GM19238 (cell line): ENCODE data around the gene SMG5.

Source experiments
- DNase-seq: peaks from one replicate; pipeline ENCODE4 v3.0.0; 2011; ENCODE audit warnings: low spot score; ENCODE audit not compliant: insufficient read length

The SMG5 gene

DNA sequence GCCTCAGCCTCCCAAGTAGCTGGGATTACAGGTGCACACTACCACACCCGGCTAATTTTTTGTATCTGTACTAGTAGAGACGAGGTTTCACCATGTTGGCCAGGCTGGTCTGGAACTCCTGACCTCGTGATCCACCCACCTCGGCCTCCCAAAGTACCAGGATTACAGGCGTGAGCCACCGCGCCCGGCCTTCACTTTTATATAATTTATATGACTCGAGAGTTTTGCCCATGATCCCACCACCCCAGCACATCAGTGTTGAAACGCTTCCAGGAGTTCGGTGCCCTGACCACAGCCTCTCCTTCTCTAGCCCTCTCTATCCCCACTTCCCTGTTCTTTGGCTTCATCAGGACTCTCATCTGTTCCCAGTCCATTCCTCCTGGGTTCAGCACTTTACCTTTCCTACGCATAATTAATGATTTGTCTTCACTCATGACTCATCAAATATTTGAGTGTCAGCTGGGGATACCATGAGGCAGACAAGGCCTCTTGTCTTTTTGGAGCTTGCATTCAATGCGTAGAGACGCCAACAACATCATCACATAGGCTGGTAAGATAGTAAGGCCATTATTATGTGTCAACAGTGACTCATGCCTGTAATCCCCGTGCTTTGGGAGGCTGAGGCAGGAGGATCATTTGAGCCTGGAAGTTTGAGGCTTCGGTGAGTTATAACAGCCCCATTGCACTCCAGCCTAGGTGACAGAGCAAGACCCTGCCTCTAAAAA is 68.4 kb downstream of the SMG5 start:
- no peak for DNase-seq

DNA sequence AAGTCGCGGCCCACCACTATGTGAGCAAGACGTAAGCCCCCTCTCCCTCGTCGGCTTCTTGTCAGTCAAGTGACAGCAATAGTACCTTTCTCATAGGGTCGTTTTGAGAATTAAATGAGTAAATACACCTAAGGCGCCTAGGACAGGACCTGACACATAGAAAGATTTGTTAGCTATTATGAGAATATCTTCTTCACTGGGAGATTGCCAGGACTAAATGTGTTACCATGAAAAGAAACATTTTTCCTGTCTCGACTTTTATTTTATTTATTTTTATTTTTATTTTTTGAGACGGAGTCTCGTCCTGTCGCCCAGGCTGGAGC is 69.0 kb downstream of the SMG5 start:
- DNase-seq: no peak

DNA sequence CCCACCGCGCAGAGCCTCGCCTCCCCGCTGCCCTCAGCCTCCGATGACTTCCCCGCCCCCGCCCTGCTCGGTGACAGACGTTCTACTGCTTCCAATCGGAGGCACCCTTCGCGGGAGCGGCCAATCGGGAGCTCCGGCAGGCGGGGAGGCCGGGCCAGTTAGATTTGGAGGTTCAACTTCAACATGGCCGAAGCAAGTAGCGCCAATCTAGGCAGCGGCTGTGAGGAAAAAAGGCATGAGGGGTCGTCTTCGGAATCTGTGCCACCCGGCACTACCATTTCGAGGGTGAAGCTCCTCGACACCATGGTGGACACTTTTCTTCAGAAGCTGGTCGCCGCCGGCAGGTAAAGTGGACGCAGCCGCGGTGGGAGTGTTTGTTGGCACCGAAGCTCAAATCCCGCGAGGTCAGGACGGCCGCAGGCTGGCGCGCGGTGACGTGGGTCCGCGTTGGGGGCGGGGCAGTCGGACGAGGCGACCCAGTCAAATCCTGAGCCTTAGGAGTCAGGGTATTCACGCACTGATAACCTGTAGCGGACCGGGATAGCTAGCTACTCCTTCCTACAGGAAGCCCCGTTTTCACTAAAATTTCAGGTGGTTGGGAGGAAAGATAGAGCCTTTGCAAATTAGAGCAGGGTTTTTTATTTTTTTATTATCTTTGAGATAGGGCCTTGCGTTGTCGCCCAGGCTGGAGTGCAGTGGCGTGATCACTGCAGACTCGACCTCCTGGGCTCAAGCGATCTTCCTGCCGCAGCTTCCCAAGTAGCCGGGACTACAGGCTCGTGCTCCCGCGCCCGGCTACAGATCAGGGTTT is 69.6 kb downstream of the SMG5 start, which contains the start of gene PMF1:
Gene PMF1 (plus strand): TSS at position 175 of the 811 bp plus-strand sequence. CDS start 9 bp downstream, at position 184.
- peak; percentile 100 for DNase-seq

DNA sequence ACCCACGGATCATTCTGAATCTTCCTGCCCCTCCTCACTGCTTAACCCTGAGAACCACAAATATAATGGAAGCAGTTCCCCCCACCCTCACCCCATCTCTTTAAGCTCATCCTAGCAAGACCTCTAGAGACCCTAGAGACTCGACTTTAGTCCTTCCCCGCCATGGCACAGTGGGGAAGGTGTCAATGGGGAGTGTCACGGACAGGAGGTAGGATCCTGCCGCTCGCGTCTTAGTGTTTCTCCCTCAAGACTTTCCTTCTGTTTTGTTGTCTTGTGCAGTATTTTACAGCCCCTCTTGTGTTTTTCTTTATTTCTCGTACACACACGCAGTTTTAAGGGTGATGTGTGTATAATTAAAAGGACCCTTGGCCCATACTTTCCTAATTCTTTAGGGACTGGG is 70.5 kb downstream of the SMG5 start:
- no peak for DNase-seq

DNA sequence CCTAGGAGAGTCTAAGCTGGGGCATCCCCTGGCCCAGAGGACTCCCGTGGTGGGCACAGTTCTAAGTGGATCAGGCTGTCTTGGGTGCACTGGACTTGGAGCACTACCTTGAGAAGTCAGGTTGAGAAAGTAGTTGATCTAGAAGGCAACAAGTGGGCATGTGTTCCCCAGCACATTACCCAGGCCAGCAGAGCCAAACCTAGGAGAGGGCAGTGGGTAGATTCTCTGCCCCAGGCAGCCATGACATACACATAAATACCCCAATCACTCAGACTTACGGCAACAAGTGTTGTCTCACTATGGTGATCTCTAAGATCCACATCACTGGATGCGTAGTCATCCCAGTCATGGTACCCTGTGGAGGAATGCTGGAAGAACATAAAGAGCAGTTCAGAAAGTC is 71.4 kb downstream of the SMG5 start:
- DNase-seq: no peak

DNA sequence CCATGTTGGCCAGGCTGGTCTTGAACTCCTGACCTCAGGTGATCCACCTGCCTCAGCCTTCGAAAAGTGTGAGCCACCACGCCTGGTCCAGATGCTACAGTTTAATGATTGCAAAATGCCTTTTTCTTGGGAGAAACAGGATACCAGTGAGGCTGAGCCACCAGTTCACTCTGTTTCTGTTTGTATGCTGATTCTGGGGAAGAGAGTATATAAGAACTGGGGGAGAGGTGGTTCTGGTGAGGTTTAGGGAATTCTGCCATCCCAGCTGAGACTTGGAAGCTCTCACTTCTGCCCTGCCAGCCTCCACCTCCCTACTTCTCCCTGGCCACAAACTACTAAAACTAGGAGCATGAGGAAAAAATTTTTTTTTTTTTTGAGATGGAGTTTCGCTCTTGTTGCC is 77.9 kb downstream of the SMG5 start:
- no peak for DNase-seq

DNA sequence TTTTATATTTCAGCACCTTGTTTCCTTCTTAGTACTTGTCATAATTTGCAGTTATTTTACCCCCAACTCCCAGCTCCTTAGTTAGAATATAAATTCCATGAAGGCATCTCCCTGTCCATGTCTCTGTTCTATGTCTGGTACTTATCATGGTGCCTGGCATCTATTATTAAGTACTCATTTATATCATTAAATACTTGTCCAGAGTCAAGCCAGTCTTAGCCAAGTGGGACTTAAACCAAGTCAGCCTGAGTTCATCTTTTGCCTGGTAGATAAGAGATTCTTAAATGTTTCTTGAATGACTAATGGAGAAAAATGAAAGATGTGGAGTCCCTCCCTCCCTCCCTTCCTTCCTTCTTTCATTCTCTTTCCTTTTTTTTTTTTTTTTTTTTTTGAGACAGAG is 79.3 kb downstream of the SMG5 start:
- DNase-seq: no peak

DNA sequence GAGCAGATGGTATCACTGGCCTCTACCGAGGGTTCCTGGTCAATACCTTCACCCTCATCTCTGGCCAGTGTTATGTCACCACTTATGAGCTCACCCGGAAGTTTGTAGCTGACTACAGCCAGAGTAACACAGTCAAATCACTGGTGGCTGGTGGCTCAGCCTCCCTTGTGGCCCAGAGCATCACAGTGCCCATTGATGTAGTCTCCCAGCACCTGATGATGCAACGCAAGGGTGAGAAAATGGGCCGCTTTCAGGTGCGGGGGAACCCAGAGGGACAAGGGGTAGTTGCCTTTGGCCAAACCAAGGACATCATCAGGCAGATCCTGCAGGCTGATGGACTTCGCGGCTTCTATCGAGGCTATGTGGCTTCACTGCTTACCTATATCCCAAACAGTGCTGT is 82.6 kb downstream of the SMG5 start:
- DNase-seq: no peak
